ENCODE measurements around the gene NRXN3. TPM values are rescaled to one million over a fixed set of nuclear protein-coding genes. Genes with fewer than 3 reads are reported as not detected.

The NRXN3 gene
- total RNA-seq, 4 donors from 2014 or later = 0.56 to 1.6 (median 1.1) TPM

DNA sequence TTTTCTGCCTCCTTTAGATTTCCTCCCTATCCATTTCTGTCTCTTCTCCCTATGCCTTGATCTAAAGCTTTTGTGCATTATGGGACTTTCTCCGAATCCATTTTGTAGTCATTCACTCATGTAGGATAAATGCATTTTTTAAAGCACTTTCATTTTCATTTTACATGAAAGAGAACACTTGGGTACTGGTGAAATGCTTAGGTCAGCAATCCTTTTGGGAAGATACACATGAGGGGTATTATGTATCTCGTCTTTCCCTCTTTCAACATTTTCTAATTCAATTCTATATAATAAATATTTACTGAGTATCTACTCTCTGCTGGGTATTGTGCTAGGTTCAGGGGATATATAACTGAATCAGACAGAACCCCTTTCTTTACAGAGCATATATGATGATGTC, 577.6 kb downstream of the NRXN3 start:
- WGBS, 2 donors = 85 to 96% methylated on average over 2 of the region's 2 CpGs
- intact Hi-C loops (cut with DNase I) = no loop called here
- Histone ChIP-seq H3K27ac (no peak overlapping the region), H3K9me3 (no peaks in the 10 kb centered on the region), H3K36me3 (no peaks in the 10 kb centered on the region), H3K4me3 (replicated peaks in 1 of 3) (no peak overlapping the region), H3K27me3 (no peaks in the 10 kb centered on the region), H3K4me1 (no peaks in the 10 kb centered on the region)
- DNase-seq = no peak
- TF ChIP-seq, protein P1, sequence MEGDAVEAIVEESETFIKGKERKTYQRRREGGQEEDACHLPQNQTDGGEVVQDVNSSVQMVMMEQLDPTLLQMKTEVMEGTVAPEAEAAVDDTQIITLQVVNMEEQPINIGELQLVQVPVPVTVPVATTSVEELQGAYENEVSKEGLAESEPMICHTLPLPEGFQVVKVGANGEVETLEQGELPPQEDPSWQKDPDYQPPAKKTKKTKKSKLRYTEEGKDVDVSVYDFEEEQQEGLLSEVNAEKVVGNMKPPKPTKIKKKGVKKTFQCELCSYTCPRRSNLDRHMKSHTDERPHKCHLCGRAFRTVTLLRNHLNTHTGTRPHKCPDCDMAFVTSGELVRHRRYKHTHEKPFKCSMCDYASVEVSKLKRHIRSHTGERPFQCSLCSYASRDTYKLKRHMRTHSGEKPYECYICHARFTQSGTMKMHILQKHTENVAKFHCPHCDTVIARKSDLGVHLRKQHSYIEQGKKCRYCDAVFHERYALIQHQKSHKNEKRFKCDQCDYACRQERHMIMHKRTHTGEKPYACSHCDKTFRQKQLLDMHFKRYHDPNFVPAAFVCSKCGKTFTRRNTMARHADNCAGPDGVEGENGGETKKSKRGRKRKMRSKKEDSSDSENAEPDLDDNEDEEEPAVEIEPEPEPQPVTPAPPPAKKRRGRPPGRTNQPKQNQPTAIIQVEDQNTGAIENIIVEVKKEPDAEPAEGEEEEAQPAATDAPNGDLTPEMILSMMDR (IDR thresholded peaks at IDR 0.05) = no peak
- no peak for TF ChIP-seq POLR2A (IDR thresholded peaks at IDR 0.05)

DNA sequence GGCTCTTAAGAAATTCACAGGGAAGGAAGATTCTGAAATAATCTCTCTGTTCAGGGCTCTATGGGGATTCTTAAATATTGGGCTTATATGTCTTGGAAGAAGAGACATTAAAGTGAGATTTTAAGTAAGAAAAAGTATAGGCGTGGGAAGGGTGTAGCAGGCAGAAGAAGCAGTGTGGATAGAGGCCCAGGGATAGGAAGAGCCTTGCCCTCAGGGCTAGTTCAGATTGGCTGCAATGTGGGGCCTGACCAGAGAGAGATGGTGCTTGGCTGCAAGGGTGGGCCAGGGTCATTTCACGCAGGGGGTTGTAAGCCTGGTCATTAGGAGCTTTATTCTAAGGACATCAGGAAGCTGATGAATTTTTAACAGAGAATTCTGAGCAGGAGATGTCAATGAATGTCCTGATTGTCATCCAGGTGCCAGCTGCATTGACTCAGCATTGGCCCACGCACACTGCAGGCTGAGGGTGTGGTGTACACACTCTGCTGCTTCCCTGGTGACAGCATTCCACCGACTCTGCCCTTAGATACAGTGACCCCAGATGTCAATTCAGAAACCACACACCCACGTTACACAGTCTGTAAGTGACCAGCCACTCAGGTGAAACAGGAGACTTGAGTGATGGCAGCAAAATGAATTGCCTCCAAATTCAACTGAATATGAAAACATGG, 582.5 kb downstream of the NRXN3 start:
- no peaks in the 10 kb centered on the region for H3K36me3 ChIP-seq
- 54 to 70% methylated on average over 5 of the region's 5 CpGs for WGBS, 2 donors
- no peak overlapping the region for H3K27ac ChIP-seq
- intact Hi-C loops (cut with DNase I) = no loop called here
- no peak for DNase-seq
- no peaks in the 10 kb centered on the region for H3K4me1 ChIP-seq
- no peak overlapping the region for H3K4me3 ChIP-seq (replicated peaks in 1 of 3)
- TF ChIP-seq POLR2A (IDR thresholded peaks at IDR 0.05) = no peak
- TF ChIP-seq, protein P1 (IDR thresholded peaks at IDR 0.05) = no peak
- no peaks in the 10 kb centered on the region for H3K9me3 ChIP-seq
- H3K27me3 ChIP-seq = no peaks in the 10 kb centered on the region

DNA sequence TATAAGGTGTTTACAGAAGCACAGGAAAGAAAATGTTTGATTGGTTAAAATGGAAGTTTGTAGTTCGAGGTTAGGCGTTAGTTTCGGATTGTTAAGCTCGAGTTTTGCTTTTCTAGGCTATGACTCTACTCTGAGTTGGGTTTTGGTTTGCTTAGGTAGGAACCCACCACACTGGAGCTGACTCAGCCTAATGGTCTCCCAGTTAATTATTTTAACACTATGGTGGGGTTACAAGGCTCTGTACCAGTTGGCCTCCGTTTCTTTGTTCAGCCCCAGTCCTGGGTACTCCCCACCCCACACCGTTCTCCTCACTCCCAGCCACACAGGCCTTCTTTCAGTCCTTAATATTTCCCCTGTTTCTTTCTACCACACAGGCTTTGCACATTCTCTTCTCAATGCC, 583.9 kb downstream of the NRXN3 start:
- 89 to 91% methylated on average over 6 of the region's 6 CpGs for WGBS, 2 donors
- intact Hi-C loops (cut with DNase I) = no loop called here
- no peaks in the 10 kb centered on the region for H3K4me1 ChIP-seq
- no peaks in the 10 kb centered on the region for H3K36me3 ChIP-seq
- TF ChIP-seq POLR2A (IDR thresholded peaks at IDR 0.05) = no peak
- TF ChIP-seq, protein P1 (IDR thresholded peaks at IDR 0.05) = no peak
- no peaks in the 10 kb centered on the region for H3K27me3 ChIP-seq
- DNase-seq = no peak
- no peak overlapping the region for H3K27ac ChIP-seq
- H3K4me3 ChIP-seq (replicated peaks in 1 of 3) = no peak overlapping the region
- no peaks in the 10 kb centered on the region for H3K9me3 ChIP-seq

DNA sequence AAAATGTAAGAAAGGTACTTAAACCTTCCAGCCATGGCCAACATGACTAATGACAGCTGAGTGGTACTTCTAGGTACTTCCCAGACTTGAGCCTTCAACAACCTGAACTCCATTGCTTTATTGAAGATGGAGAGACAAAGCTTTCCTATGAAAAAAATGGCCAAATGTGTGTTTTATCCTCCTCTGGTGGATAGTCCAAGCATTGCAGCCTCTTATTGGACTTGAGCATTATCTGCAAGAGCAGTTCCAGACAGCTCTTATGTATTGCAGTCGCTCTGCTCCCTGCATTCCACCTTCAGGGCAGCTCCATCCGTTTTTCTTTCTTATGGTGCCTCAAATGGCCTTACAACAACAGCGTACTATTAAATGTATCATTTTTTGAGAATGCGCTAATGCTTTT, 588.2 kb downstream of the NRXN3 start:
- intact Hi-C loops (cut with DNase I) = no loop called here
- Histone ChIP-seq H3K27me3 (no peaks in the 10 kb centered on the region), H3K36me3 (no peaks in the 10 kb centered on the region), H3K9me3 (no peaks in the 10 kb centered on the region), H3K27ac (no peak overlapping the region), H3K4me1 (no peaks in the 10 kb centered on the region), H3K4me3 (replicated peaks in 1 of 3) (no peak overlapping the region)
- no peak for TF ChIP-seq POLR2A (IDR thresholded peaks at IDR 0.05)
- TF ChIP-seq, protein P1 (IDR thresholded peaks at IDR 0.05) = peak; percentile 52 to 82 (median 68)
- WGBS, 2 donors = 31 to 32% methylated on average over 4 of the region's 4 CpGs
- peak; percentile 27 to 37 for DNase-seq

DNA sequence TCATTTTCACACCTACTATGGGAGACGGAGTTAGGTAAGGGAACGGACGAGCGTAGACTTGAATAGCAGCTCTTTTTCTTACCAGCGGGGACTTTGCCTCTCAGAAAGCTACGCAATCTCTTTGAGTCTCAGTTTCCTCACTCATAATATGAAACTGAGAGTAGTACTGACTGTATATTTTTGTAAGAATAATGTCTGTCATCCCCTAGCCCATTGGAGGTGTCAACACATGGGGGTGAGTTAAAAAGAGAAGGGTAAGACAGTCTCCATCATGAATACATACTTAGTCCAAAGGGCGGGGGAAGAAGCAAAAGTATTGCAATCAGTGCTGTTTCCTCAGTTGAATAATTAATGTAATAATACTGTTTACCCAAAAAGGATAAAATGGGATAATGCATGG, 592.2 kb downstream of the NRXN3 start:
- no peak overlapping the region for H3K4me3 ChIP-seq (replicated peaks in 1 of 3)
- TF ChIP-seq, protein P1 (IDR thresholded peaks at IDR 0.05) = no peak
- no peak for TF ChIP-seq POLR2A (IDR thresholded peaks at IDR 0.05)
- no peaks in the 10 kb centered on the region for H3K9me3 ChIP-seq
- H3K4me1 ChIP-seq = no peaks in the 10 kb centered on the region
- no peak overlapping the region for H3K27ac ChIP-seq
- H3K36me3 ChIP-seq = no peaks in the 10 kb centered on the region
- no peaks in the 10 kb centered on the region for H3K27me3 ChIP-seq
- WGBS, 2 donors = 86 to 91% methylated on average over 7 of the region's 7 CpGs
- DNase-seq = no peak
- intact Hi-C loops (cut with DNase I) = no loop called here
